GM12872 (cell line): ENCODE results near the gene JMJD6.

ENCODE experiments used
- TF ChIP-seq, protein P1 (sequence below): IDR thresholded peaks from 3 replicates; pipeline ENCODE4 v1.5.1; 2011; ENCODE audit warnings: low read depth, mild to moderate bottlenecking, low read length, moderate library complexity; ENCODE audit not compliant: insufficient read depth

Gene JMJD6

DNA sequence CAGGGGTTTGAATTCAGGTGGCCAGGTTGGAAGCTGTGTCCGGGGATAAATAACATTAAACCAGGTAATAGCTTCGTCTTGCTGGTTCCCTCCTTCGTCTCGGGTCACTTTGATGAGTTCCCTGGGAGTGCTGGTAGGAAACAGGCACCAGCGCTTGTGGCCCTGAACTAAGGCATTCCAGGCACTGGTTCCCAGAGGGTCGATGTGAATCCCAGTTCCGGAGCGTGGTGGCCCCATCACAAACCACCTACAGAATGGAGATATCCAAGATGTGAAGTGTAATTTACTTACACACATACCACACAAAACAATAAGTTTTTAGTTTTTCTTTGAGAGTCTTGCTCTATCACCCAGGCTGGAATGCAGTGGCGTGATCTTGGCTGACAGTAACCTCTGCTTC, 2.6 kb downstream of the JMJD6 start:
- TF ChIP-seq, protein P1, sequence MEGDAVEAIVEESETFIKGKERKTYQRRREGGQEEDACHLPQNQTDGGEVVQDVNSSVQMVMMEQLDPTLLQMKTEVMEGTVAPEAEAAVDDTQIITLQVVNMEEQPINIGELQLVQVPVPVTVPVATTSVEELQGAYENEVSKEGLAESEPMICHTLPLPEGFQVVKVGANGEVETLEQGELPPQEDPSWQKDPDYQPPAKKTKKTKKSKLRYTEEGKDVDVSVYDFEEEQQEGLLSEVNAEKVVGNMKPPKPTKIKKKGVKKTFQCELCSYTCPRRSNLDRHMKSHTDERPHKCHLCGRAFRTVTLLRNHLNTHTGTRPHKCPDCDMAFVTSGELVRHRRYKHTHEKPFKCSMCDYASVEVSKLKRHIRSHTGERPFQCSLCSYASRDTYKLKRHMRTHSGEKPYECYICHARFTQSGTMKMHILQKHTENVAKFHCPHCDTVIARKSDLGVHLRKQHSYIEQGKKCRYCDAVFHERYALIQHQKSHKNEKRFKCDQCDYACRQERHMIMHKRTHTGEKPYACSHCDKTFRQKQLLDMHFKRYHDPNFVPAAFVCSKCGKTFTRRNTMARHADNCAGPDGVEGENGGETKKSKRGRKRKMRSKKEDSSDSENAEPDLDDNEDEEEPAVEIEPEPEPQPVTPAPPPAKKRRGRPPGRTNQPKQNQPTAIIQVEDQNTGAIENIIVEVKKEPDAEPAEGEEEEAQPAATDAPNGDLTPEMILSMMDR: no peak

DNA sequence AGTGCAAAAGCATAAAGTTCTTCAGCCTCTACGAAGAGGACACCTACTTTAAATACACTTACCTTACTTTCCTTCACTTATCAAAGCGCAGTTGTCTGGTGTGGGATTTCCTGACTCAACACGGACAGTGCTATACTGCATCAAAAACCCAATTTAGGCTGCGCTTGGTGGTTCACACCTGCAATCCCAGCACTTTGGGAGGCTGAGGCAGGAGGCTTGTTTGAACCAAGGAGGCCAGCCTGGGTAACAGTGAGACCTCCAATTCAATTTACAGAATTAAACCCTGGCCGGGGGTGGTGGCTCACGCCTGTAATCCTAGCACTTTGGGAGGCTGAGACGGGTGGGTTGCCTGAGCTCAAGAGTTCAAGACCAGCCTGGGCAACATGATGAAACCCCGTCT, 4.1 kb downstream of the JMJD6 start:
- TF ChIP-seq, protein P1: no peak

DNA sequence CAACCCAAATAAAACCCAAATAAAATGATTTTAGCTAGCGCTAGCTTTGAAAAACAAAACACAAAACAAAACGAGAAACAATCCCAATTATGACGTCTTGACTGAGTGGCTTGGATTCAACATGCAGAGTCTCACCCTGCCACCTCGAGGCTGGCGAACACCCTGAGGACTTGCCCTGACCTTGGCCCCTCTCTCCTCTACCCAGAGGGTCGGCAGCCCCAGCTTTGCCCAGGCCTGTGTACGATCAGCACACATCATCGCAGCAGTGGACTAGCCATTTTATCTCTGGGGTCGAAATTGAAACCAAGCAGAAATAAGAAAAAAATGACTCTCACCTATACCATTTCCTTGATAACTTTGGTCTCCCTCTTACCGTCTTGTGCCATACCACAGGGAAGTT, 4.9 kb downstream of the JMJD6 start:
- TF ChIP-seq, protein P1: no peak

DNA sequence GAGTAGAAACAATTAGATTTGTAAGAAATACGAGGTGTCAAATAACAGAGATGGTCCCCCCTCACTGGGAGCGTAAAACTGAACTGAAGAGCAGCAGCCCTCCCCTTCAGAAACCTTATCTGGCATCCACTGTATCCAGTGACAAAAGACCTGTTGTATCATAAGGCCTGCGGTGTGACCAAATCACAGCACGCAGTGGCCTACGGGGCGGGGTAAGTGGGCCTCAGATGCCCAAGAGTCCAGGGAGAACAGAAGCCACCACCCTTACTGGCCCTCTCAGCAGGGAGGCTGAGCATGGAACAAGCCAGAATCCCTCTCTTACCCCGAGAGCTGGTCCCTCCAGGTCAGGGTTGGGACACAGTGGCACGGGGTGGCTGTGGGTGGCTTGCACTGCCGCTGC, 5.5 kb downstream of the JMJD6 start:
- TF ChIP-seq, protein P1: no peak

DNA sequence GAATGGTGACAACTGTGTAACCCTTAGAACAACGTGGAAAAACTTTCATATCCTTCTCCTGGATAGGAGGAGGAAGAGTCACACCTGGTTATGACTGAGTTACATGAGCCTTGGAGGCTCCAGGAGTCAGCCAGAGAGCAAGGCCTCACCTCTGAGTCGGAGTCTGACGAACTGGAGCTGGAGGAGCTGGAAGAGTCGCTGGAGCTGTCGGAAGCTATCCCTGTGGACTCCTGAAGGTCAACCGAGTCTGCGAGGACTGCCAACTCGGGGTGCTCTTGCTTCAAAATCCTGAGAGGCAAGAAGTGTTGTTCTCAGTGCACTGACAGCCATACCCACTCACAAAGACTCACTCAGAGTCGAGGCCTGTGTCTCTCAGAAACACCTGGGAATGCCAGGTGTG, 6.2 kb downstream of the JMJD6 start:
- TF ChIP-seq, protein P1: no peak

DNA sequence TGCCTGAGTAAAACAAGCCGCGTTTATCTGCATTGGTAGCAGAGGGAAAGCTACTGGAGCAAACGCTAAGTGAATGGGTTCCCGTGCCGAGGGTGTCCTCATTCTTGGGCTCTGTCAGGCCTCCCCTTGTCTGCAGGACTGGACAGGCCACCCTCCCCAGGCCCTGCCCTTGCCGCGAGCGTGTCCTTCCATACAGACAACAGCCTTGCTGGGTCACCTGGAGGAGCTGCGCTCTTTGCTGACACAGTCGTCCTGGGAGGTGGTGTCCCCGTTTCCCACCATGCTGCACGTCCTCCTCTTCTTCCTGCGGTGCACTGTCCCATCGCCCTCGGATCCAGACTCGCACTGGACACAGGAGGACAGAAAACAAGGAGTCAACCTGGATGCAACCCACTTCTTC, 7.9 kb downstream of the JMJD6 start:
- TF ChIP-seq, protein P1: no peak

DNA sequence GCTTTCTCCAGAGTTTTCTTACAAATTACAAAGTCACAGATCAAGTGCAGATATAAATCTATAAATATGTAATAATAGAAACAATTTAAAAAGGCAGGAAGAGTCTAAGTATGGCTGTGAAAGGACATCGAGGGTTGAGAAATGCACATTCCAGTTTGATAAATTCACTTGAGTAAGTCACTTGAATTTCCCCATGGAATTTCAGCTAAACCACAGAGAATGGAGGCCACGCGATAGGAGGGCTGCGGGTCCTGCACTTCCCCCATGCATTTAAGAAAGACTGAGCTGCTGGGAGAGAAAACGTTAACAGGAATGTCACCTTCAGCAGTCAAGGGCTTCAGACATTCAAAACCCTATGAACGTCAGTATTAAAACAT, 9.6 kb downstream of the JMJD6 start:
- TF ChIP-seq, protein P1: no peak
